H4 (cell line): Measurements from ENCODE around the gene MLLT3. TPM values are rescaled to one million over a fixed set of nuclear protein-coding genes. Genes with fewer than 3 reads are reported as not detected.

ENCODE experiments used
- DNase-seq: peaks from one replicate; pipeline ENCODE4 v3.0.0-alpha.2; 2015; ENCODE audit warnings: low spot score
- total RNA-seq: library from RNA; depleted of rRNA; stranded (reverse); fragments of >200 nt; shearing (Covaris generic); gene quantifications from 2 replicates; pipeline ENCODE4 v1.2.3, GENCODE V29; 2014

MLLT3 gene
- total RNA-seq, 1 experiment from 2014 or later: 8.9 TPM

DNA sequence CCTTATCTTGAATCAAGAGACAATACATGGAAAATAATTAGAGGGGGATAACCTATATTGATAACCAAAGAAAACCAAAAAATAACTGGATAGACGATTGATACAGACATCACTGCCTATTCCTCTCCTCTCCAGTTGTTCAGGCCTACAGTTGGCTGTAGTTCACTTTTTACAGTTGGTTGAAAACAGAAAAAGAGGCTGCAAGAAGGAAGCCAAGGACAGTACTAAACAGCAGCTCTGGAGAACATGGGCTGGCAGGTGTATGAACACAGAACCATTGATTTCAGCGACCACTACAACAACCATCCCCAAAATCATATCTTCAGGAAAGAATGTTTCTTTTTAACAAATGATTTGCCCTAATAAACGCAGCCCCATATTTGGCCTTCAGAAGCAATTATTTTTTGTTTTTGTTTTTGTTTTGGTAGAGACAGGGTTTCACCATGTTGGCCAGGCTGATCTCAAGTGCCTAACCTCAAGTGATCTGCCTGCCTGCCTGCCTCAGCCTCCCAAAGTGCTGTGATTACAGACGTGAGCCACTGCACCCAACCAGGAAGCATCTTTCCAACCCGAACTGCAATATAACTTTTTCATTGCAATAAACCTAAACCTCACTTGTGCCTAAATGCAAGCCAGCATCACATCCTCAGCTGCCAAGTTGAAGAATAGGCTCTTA lies 64.3 kb downstream of the MLLT3 start:
- no peak for DNase-seq

DNA sequence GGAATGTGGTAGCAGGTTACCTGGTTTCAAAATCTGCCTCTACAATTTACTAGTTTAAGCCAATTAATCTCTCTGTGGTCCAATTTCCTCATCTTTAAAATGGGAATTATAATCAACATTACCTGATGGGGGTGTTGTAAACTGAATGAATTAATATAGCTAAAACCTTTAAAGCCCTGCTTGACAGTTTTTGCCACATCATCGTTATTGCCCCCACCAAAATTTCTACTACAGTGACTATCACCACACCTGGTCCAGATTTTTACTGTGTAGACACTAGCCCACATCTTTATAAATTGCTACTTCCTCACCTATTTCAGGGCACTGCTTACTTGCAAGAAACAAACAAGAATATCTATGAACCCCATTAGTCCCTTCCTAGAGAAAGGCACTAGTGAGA lies 65.0 kb downstream of the MLLT3 start:
- DNase-seq: no peak

DNA sequence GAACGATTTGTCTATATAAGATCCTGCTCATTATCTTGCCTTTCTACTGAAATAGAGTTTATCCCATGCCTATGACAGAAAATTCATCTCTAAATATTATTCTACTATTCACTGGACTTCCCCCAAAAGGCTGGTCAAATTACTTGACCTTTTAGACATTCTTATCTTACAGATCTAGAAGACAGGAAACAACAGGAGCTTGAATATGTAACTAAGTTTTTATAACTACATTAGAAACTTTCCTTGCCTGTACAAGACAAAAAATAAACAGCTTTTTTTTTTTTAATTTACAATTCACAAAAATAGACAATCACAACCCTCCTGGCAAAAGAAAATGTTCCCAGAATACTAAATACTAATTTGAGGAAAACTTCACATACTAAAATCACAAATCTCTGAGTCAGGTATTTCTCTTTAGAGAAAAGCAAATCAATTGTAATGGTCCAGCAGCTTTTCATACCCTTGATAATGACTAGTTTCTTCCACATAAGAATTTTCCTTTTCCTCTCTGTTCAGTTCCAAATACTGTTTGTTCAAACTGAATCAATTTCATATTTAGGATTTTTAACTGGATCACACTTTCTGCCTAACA lies 68.6 kb downstream of the MLLT3 start:
- no peak for DNase-seq

DNA sequence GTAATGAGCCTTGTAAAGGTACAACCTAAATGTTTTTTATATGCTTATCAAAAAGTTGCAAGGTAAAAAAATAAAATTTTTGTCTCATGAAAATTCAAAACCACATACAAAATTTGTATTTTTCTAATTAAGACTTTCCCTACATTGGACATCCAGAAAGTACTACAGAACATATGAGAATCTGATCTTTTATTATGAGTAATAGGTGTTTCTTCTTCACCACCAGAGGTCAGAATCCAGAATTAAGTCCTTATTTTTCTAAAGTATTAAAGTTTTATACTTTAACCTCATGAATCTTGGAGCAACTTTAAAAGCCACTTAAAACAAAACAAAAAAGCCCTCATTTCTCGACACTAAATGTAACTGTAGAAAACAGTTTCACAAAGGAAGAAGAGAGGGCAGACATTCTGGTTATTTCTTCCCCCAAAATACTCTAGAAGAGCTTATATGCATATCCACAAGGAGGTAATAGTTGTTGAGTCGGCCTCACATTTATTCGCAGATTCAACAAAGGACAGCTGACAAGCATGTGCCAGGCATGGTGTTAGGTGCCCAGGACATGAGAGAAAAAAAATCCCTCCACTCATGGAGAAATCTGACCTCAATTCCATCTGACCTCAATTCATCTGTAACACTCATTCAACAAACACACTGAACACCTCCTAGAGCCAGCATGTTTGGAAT lies 69.3 kb downstream of the MLLT3 start:
- DNase-seq: no peak

DNA sequence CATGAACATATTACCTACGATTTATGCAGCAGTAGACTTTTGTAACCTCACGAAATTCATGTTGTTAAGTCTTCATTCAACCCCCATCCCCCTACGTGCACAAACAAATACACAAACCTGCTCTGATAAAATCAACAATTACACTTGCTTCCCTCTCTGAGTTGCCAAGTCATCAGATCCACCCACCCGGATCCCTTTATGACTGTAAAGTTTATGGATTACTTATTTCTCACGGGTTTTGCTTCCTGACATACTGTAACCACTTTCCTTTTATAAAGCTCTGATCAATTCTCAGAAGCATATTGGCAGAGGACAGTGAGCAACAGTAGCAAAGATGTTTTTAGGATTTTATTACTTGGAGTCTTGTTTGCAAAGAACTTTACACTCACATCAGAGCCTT lies 70.5 kb downstream of the MLLT3 start:
- no peak for DNase-seq

DNA sequence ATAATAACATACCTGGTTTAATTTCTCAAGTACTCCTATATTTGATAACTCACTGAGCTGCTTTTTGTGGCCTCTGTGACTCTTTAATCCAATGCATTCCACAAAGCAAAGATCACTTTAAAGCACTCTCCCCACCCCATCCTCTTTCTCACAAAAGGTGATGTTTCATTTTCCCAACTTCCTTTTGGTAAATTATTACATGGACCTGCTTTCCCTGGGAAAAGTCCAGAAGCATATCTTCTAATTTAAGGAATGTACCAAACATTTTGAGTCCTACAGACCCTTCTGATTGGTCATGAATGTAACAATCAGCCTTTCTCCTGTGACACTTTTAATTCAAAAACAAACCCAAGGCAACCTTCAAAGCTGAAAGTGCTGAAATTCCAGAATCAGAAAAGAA lies 71.1 kb downstream of the MLLT3 start:
- no peak for DNase-seq

DNA sequence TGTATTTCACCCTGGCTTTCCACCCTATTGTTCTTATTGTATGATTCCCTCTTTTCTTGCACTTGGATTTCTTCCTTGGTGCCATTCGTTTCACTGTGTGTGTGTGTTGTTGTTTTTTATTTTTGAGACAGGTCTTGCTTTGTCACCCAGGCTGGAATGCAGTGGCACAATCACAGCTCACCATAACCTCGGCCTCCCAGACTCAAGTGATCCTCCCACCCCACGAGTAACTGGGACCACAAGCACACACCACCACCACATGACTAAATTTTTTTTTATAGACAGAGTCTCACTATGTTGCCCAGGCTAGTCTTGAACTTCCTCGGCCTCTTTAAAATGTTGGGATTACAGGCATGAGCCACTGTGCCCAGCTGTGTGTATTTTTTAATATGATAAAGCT lies 72.0 kb downstream of the MLLT3 start:
- no peak for DNase-seq

DNA sequence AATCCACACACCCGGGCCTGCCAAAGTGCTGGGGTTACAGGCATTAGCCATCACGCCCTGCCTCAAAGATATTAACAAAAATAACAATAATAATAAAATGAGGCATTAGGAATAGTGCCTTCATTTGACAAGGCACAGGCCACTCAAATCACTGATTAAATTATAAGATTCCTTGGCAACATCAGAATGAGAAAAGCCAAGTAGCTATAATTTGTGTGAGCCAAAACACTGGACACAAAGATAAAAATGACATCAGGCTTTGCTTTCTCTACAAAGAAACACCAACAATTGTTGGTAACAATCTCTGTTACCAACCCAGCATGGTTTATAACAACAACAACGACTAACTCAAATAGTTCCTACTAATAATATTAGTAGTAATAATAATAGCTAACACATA lies 73.2 kb downstream of the MLLT3 start:
- no peak for DNase-seq

DNA sequence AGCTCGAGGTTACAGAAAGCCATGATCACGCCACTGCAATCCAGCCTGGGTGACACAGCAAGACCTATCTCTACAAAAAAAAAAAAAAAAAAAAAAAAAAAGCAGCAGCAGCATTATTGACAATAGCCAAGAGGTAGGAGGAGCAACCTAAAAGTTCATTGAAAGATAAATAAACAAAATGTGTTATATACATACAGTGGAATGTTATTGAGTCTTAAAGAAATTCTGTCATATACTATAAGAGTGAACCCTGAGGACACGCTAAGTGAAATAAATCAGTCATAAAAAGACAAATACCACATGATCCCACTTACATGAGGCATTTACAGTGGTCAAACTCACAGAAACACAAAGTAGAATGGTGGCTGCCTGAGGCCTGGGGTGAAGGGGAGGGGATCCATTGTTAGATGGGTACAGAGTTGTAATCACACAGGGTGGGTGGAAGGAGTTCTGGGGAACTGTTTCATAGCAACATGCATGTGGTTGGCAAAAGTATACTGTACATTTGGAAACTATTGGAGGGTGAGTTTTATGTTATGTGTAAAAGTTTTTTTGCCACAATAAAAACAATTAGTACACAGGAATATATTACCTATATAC lies 77.2 kb downstream of the MLLT3 start:
- DNase-seq: no peak

DNA sequence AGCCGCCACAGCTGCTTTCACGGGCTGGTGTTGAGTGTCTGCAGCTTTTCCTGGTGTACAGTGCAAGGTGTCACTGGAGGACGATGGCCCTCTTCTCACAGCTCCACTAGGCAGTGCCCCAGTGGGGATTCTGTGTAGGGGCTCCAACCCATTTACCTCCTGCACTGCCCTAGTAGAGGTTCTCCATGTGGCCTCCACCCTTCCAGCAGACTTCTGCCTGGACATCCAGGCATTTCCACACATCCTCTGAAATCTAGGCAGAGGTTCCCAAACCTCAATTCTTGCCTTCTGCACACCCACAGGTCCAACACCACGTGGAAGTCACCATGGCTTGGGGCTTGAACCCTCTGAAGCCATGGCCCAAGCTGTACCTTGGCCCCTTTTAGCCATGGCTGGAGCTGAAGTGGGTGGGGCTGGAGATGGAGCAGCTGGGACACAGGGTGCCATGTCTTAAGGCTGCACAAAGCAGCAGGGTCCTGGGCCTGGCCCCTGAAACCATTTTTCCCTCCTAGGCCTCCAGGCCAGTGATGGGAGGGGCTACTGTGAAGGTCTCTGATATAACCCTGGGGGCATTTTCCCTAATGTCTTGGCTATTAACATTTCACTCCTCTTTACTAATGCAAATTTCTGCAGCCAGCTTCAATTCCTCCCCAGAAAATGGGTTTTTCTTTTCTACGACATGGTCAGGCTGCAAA lies 82.0 kb downstream of the MLLT3 start:
- DNase-seq: no peak

DNA sequence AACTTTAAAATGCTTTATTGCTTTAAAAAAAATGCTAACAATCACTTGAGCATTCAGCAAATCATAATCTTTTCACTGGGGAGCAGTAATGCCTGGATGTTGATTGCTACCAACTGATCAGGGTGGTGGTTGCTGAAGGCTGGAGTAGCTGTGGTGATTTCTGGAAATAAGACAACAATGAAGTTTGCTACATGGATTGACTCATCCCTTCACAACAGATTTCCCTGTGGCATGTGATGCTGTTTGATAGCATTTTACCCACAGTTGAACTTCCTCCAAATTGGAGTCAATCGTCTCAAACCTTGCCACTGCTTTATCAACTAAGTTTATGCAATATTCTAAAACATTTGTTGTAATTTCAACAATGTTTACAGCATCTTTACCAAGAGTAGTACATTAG lies 83.3 kb downstream of the MLLT3 start:
- no peak for DNase-seq

DNA sequence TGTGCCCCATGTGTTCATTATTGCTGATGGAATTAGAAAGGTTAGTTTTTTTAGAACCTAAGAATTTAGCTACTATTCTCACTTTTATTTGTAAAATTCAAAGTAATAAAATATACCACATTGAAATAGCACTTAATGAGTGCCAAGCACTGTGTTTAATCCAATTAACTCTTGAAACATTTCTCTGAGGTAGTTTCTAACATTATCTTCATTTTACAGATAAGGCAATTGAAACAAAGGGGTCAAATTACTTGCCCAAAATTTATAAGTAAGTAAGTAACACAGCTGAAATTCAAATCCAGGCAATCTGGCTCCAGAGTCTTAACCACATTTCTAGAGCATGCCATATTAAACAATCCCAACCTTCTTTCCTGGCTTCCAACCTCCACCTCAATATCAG lies 84.2 kb downstream of the MLLT3 start:
- no peak for DNase-seq

DNA sequence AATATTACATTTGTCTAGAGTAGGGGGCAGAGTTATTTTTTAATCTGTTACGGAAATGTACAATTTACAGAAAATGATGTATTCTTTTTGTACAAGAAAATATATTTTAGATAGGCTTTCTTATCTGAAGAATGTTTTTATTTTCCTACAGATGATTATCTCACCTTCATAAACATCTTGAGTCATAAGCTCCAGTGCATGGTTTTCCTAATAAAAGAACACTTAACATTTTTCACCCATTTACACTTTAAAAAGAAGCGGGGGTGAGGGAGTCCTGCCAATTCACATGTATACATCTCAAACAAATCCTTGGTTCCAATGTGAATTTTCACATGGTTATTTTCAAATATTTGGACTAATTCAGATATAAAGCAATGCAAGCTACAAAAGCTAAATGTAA lies 85.0 kb downstream of the MLLT3 start:
- DNase-seq: no peak

DNA sequence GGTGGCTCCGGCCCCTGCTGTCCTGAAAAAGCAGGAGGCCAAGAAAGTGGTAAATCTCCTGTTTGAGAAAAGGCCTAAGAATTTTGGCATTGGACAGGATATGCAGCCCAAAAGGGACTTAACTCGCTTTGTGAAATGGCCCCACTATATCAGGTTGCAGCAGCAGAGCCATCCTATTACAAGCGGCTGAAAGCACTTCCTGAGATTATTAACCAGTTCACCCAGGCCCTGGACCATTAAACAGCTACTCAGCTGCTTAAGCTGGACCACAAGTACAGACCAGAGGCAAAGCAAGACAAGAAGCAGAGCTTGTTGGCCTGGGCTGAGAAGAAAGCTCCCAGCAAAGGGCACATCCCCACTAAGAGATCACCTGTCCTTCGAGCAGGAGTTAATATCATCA lies 89.7 kb downstream of the MLLT3 start:
- no peak for DNase-seq

DNA sequence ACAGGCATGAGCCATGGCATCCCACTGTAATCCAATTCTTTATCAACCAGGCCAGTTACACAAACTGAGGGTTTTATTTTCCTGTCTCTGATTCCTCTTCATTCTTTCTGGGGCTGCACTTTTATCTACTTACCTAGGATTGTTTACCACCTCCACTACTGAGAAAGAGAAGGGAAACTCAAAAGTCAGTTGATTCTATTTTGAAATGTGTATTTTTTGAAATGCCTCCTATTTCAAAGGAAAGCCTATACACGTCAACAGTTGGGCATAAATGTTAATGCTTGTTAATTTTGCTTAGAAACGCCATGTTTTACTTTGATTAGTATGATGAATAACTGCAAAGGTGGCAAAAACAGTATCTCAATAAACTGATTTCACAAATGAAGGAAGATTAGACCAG lies 92.5 kb downstream of the MLLT3 start:
- no peak for DNase-seq

DNA sequence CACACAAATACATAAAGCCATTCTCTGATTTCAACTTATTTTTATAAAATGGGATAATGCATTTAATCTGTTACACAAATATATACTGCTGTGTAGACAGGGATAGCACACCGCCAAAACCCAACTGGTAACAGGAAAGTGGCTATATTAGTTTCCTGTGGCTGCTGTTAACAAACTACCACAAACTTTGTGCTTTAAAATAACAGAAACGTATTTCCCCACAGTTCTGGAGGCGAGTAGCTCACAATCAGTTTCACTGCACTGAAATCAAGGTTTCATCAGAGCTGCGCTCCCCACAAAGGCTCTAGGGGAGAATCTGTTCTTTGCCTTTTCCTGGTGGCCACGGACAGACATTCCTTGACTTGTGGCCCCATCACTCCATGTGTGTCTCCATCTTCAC lies 94.0 kb downstream of the MLLT3 start:
- no peak for DNase-seq

DNA sequence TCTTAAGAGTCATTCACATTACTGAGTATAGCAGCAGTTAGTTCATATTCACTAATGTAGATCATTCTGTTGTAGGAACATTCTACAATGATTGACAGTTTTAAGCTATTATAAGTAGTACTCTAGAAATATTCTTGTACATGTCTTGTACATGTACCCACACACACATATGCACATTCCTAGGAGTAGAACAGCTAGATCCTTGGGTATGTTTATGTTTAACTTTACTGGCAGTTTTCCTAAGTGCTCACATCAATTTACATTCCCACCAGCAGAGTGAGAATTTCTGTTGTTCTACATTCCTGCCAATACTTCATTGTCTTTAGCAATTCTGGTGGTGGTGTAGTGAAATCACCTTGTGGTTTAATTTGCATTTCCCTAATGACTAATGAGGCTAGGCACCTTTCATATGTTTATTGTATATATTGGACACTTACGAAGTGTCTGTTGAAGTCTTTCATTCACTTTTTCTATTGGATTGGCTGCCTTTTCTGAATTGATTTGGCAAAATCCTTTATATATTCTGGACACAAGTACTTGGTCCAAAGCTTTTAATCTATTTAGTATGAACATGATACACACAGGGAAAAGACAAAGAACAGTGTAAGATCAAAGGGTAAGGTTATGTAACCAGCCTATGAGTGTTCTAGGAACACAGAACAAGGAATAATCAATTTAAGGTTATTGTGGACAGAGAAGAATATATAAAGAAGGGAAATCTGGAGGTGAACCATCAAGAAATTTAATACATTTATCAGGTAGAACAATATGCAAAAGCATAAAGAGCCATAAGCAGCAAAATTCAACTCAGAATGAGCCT lies 95.6 kb downstream of the MLLT3 start:
- DNase-seq: no peak

DNA sequence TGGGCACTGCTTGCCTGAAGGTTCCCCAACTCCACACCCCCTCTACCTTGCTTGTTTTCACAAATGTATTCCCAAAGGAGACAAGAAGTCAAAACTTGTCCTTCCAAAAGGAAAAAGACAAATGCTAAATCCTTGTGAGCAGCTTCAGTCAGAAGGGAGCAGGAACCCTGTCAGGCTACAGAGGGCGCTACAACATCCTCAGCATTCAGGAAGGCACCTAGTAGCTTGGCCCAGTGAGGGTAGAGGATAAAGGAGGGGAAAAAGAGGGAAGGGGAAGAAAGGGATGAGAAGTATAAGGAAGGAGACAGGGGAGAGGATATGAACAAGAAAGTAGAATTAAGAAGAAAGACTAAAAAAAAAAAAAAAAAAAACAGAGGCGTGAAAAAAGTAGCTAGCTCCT lies 97.5 kb downstream of the MLLT3 start:
- no peak for DNase-seq

DNA sequence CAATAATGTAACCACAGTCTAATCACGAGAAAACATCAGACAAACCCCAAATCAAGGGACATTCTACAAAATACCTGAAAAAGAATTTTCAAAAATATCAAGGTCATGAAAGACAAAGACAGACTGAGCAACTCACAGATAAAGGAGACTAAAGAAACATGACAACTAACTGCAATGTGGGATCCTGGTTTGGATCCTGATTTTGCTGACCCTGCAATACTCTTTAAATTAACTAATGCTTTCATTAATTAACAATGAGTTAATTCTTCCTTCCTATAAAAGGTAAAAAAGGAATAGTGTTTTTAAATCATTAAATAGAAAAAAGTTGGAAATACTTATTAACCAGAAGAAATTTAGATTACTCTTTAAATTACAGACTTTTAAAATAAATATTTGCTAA lies 103.6 kb downstream of the MLLT3 start:
- DNase-seq: no peak

DNA sequence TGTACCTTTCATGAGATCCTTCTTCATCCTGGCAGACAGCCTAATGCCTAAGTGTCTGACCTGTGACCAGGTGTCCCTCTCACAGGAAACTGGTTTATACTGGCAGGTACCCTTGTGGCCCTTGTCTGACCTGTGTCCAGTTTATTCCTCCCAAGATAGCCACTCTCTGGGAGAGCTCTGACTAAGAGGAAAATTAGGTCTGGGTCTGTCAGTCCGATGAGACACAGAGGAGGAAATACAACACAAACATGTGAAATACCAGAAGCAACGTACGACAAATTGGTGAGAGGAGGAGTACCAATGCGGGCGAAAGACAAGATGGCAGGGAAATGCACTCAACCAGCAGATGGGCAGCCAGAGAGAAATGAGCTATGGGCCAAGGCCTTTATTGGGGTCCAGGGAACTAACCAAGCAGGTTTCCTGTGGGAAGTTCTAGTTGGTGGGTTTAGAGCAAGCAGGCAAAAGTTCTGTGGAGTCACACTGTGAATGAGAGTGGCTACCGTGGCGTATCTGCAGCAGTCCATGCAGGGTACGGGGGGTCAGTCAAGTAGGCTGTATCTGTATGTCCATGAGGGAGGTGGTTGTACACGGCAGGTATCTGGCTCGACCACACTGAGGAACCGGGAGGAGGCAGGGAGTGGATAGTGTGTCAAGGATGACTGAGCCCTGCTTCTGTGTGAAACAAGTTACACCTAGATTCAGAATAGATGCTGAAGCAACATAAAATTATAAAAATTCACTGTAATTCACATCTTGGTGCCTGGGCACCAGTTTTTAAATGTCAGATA lies 109.0 kb downstream of the MLLT3 start:
- no peak for DNase-seq

DNA sequence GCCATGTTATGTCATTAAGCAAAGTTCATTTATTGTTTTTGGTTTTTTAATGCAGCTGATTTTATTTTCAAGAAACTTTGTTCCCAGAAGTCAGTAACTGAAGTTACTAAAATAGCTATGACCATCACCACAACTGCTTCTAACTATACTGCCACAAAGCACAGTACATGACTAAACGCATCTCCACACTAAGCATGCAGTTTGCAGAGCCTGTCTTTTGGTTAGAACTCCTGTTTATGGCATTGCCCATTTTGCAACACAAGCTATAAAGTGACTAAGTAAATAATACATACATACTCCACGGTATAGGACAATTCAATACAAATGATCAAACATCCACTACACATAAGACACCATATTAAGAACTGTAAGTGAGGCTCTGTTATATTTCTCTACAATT lies 109.7 kb downstream of the MLLT3 start:
- DNase-seq: no peak
